Midbrain (tissue), 1 donor: Measurements from ENCODE around the gene FAM241B.

Experiments used
- DNase-seq: peaks from one replicate; lab custom pipeline; 2025; lab: John Stamatoyannopoulos, UW

The FAM241B gene

DNA sequence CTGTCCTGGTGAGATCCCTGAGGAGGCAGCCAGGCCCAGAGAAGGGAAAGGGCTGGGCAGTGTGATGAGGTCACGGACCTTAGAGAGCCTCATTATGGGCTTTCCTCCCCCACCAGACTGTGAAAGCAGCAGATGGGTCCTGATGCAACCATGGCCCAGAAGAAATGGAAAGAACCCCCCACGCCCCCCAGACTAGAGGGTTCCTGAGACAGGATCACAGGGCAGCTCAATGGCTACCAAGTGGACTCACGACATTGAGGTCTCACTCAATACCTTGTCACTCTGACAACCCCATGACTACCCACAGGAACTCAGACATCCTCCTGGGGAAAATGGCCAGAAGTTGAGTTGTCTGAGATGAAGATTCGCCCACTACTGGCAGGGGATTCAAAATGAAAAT is 36.7 kb downstream of the FAM241B start:
- DNase-seq = no peak

DNA sequence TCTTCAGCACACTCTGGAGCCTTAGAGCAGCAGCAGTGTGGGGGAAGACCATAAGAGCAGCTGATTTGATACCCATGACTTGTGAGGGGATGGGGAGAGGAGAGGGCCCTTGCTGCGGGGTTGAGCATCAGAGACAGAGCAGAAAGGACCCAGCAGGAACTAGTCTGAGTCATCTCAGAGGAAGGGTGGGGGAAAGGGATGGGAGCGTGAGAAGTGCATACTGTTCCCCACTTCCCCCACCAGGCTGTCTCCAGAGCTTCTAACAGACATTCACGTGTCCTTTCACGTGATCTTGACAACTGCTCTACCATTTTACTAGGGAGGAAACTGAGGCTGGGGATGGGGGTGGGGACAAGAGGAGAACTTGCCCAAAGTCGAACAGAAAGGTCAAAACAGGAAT is 38.7 kb downstream of the FAM241B start:
- DNase-seq = no peak

DNA sequence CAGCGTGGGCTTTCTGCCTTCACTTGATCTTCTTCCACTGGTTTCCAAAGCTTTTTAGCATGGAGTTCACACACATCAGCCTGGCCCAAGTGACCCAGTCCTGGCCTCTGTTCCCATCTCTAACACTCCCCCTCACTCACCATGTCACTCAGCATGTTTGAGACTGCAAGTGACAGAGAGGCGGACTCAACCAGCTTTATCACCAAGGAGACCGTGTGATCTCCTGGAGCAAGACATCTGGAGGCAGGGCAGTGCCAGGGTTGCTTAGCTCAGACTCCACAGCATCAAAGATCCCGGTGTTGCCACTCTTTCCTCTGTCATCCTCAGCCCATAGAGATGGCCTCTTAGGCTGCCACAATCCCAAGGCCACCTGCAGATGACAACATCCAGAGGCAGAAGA is 39.4 kb downstream of the FAM241B start:
- no peak for DNase-seq

DNA sequence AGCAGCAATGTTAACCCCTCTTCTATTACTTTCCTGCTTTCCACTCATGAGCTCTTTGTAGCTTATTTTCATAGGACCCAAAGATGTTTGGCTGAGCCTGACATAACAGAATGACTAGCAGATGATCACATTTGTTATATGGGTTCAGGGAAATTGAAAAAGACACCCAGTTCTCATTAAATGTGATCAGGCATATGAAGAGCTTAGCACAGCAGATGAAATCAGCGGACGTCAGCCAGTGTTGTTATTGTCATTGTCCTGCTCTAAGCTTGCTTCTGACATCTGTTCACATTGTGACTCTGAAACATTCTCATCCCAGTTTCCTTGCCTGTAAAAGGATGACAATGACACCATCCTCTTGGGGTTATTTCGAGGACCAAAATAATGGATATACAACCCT is 43.5 kb downstream of the FAM241B start:
- no peak for DNase-seq

DNA sequence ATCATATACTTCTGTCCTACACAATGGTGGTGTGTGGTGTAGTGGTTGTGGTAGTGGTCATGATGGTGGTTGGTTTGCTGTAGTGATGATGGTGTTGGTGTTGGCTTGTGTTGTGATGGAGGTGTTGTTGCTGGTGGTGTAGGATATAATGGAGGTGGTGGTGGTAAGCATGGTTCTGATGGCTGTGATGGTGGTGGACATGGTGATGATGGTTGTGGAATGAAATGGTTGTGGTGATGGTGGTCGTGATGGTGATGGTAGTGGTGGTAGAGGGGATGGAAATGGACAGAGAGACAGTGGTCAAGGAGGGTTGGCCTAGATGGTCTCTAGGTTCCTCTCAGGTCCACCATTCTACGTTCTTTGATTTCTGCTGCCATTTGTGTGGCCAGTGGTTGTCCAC is 44.7 kb downstream of the FAM241B start:
- no peak for DNase-seq

DNA sequence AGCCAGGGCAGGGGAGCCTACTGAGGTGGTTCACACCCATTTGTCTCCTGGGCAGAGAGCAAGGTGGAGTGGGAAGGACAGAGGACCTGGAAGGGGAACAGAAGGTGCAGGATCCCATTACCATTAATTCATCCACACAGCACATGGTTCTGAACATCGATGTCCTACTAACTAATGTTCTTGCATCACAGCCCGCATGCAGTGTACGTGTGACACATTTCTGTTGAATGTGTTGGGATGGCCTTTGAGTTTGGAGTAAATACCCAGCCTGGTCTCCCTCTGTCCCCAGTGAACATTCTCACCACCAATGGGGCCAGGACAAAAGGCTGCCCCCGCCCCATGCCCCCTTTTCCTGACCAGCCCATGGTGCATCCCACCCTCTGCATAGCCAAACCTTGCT is 46.3 kb downstream of the FAM241B start:
- DNase-seq = no peak

DNA sequence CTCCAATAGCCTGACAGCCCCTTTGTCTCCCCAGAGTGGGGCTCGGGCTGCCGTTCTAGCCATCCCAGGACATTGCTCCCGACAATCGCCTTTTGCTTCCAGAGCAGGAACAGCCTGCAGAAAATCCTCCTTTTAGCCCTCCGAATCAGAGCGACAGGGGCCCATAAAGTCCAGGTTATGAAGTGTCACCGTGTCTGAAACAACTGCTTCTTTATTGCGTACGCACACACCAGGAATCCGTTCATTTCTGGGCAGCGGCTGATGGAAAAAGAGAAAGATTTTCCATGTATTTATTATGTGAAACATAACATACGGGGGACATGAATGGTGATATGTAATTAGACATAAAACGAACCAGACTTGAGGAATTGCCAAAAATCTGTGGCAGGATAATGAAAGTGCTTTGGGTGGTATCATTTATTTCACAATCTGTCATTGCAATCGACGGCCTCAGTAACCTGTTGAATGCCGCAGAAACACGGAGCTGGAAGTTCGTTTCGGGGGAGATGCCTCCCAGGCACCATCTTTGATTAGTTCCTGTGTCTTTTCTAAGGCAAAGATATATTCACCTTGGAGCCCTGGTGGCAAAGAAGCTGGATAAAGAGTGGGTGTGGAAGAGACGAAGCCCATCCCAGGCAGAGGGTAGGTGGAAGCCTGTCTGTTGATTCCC is 48.1 kb downstream of the FAM241B start:
- no peak for DNase-seq

DNA sequence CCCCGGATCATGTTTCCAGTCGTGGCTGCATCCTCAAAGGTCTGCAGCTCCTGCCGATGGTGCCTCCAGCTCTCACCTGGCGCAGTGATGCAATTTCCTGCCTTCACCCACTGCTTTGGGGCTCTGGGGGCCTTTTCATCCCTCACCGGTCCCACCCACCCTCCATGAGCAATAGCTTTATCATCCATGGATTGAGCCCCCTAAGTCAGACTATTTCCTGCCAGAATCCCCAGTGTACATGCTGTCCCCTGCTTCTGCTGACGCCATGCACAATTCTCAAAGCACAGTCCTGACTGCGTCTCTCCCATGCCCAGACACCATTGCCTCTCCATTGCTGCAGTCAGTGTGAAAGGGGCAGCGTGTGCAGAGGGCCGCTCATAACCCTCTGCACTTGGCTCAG is 49.7 kb downstream of the FAM241B start:
- DNase-seq = no peak

DNA sequence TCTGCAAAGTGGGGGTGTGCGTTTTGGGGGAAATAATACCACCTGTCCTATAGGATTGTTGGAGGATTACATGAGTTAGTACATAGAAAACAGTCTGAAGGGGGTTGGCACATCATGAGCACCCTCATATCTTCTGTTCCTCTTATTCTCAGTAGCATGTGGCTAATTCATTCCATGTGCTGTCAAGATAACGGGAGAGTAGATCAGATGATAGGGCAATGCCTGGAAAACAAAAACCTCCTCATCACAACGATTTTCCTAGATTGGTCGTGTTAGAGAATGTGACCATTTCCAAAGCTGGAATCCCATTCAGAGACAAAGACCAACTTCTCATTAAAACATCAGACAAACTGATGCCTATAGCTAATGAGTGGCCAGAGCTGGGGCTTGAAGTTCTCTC is 50.6 kb downstream of the FAM241B start:
- no peak for DNase-seq

DNA sequence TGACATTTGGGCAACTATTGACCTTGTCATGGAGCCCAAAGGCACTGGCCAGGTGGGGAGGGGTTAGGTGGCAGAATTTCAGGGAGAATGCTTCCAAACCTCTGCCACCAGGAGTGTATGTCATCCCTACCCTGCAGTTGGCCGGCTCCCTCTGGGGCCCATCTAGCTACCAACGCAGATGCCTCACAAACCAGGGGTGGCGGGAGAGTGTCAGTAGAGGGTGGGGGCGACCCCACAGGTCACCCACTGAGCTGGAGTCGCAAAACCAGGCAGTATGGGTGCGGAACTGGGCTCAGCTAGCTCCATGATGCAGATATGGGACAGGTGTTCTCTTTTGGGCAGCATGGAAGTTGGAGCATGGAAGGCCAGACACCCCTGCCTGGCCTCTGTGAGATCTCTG is 51.4 kb downstream of the FAM241B start:
- DNase-seq = no peak

DNA sequence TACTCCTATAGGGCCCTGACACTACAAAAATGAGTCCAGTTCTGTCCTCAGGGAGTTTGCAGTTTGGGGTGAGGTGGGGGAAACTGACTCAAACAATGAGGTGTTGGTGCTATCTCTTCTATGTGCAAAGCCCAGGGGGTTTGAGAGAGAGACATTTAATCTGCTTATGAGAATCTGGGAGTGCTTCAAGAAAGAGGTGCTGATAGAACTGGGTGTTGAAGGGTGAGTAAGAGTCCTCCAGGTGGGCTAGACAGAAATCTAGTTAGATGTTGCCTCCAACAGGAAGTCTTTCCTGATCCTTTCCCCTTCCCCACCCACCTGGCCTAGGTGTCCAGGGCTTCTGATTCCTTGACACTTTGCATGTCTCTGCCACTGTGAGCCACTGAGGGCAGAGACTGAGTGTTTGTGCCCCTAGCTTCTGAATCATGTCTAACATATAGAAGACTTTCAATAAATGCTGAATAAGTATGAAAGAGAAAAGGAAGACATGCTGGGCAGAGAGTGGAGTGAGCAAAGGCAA is 53.0 kb downstream of the FAM241B start:
- DNase-seq = no peak
